LoVo (cell line): Measurements from ENCODE around the gene LETMD1.
"Not testable (repeated sequence)": the region's sequence is repeated elsewhere in the genome, so short reads cannot be mapped to it uniquely, and the experiment has no call there.

Source experiments
- DNase-seq: peaks from one replicate; pipeline ENCODE4 v3.0.0-alpha.2; 2016; ENCODE audit warnings: low spot score

The LETMD1 gene

GRCh38 chr12:51077930-51078329, 29.8 kb downstream of the LETMD1 start:
- DNase-seq: no peak

DNA sequence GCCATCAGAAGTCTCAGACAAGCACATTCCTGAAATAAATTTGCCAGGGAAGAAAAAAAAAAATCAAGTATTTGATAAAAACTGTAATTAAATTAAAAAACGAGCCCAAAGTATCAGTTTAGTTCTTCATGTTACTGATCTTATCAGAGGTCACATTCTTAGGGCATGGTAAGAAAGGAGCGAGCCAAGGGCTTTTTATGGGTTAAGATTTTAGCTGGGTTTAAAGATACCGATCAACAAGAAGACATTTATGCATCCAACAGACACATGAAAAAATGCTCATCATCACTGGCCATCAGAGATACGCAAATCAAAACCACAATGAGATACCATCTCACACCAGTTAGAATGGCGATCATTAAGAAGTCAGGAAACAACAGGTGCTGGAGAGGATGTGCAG, 30.2 kb downstream of the LETMD1 start:
- DNase-seq: not testable (repeated sequence)

DNA sequence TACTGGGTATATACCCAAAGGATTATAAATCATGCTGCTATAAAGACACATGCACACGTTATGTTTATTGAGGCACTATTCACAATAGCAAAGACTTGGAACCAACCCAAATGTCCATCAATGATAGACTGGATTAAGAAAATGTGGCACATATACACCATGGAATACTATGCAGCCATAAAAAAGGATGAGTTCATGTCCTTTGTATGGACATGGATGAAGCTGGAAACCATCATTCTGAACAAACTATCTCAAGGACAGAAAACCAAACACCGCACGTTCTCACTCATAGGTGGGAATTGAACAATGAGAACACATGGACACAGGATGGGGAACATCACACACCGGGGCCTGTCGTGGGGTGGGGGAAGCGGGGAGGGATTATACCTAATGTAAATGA, 30.7 kb downstream of the LETMD1 start:
- not testable (repeated sequence) for DNase-seq

- no peak for DNase-seq
These were observed 32.0 kb downstream of the LETMD1 start for GRCh38 chr12:51080136-51080535.

- no peak for DNase-seq
These were observed 33.3 kb downstream of the LETMD1 start for GRCh38 chr12:51081421-51081820.

DNA sequence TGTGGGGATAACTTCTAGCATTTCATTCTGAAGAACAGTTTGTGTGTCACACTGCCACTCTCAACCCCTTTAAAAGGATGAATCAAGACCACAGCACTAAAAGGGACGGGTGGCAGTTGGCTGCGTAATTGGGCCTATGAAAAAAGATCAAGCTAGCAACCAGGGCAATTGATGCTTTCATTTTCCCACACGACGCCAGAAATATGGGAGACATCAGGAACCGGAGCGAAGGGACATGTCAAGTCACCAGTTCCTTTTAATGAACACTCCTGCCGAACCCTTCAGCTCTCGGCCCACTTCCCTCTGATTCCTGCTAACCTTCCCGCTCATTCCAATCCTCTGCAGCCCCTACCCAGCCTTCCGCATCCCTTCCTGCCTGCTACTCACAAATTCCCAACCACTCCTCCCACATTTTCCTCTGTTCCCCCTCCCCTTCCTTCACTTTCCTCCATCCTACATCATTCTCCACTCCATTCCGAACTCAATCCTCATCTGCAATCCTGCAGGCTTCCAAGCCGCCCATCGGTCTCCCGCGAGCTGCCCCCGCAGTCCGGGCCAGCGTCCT, 34.5 kb downstream of the LETMD1 start:
- peak; percentile 18 for DNase-seq

GRCh38 chr12:51083126-51083833, 35.2 kb downstream of the LETMD1 start, which contains the start of gene CSRNP2:
Gene CSRNP2, minus strand, starts transcription at chr12:51083596. Its CDS starts 7,035 bp downstream, at chr12:51076561.
- peak; percentile 99 for DNase-seq

DNA sequence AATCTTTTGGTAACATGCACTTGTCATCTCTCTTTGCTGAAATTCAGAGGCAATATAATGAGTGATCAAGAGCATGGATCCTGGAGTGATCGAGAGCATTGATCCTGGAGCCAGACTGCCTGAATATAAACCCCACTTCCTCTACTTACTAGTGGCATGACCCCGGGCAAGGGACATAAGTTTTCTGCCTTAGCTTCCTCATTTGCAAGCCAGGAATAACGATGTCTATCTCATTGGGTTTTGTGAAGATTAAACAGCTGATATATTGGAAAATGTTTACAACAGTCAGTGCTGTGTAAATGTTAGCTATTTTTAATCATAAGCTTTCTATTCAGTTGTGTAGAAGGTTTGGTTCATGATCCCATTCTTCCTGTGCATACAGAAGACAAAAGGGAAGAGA, 37.6 kb downstream of the LETMD1 start:
- DNase-seq: no peak

- no peak for DNase-seq
These were observed 38.8 kb downstream of the LETMD1 start for GRCh38 chr12:51086933-51087332.

- no peak for DNase-seq
These were observed 39.7 kb downstream of the LETMD1 start for GRCh38 chr12:51087818-51088217.

GRCh38 chr12:51090705-51091229, 42.6 kb downstream of the LETMD1 start:
- no peak for DNase-seq

DNA sequence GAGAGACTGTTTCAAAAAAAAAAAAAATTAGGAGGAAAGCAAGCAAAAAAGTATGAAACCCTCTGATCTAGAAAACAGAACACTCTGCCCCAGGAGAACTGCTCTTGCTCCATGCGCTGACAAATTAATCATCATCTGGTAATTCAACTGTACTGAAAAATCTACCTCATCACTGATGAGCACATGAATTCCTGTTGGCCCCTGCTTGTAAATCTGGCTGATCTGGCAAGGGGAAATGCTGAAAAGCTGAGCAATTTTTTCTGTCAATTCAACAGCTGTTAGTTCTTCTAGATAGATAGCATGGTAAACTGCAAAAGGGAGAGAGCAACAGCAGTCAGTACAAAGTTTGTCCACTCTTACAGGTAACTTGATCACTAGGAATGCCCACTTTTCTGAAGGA, 50.5 kb downstream of the LETMD1 start:
- no peak for DNase-seq

DNA sequence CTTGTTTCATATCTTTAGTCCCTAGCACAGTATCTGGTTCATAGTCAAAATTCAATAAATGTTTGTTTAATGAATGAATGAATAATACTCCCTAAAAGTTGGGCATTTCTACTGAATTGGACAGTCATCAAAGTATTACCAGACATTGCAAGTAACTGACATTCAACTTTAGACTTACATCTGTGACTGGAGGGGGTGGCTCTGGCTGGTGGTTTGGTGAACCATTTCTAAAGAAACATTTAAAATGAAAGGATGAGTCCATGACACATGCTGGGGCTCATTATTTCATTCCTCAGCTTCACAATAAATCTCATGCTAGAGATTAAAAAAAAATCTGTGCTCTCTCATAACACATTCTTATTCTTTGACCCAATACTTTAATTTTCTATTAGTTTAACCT, 55.9 kb downstream of the LETMD1 start:
- no peak for DNase-seq

DNA sequence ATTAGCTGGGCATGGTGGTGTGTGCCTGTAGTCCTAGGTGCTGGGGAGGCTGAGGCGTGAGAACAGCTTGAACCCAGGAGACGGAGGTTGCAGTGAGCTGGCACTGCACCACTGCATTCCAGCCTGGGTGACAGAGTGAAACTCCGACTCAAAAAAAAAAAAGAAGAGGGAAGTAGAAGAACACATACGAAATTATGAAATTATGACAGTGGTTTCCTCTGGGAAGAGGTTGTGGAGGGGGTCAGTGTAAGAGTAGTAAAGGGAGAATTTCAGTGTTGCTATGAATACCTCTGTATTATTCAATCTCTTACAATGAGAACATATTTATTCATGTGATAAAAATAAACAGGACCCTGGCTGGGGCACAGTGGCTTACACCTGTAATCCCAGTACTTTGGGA, 60.0 kb downstream of the LETMD1 start:
- DNase-seq: no peak
